Skin epidermis (tissue), 12 donors: ENCODE results near the gene SENP3.

Source experiments
- H3K27ac ChIP-seq, 21 experiments: fragments of 200-600 bp; sonication (generic) in 11 of 21; one replicate each; pipeline ENCODE4 v1.5.0; 2020; ENCODE audit warnings: mild to moderate bottlenecking in 3 of 21, inconsistent platforms in 2 of 21, moderate library complexity in 2 of 21
- H3K4me3 ChIP-seq, 7 experiments: fragments of 200-600 bp; sonication (generic) in 2 of 7; one replicate each; pipeline ENCODE4 v1.5.0; 2020; ENCODE audit warnings: inconsistent platforms in 2 of 7, mild to moderate bottlenecking in 2 of 7, moderate library complexity in 1 of 7

Gene SENP3

GRCh38 chr17:7573324-7574080 lies 11.8 kb downstream of the SENP3 start:
- Histone ChIP-seq H3K27ac (peak overlapping the region; percentile 91 to 100 (median 98)), H3K4me3 (peak overlapping the region; percentile 70 to 98 (median 81))

GRCh38 chr17:7574176-7574953 lies 12.6 kb downstream of the SENP3 start:
- H3K4me3 ChIP-seq: peak overlapping the region; percentile 70 to 98 (median 81)

GRCh38 chr17:7575481-7575883 lies 13.8 kb downstream of the SENP3 start:
- Histone ChIP-seq H3K4me3 (peak overlapping the region in 2 of 7 experiments; percentile 97 to 98), H3K27ac (peak overlapping the region in 4 of 21 experiments; percentile 40 to 100 (median 99))

More at GRCh38 chr17:7574176-7574953, 12.6 kb downstream of the SENP3 start:
- H3K27ac ChIP-seq: peak overlapping the region in 19 of 21 experiments; percentile 93 to 100 (median 98)

GRCh38 chr17:7575959-7576358 lies 14.2 kb downstream of the SENP3 start:
- Histone ChIP-seq H3K4me3 (peak overlapping the region in 2 of 7 experiments; percentile 1 to 97), H3K27ac (no peak overlapping the region)

- Histone ChIP-seq H3K27ac (peak overlapping the region in 1 of 21 experiments; percentile 1), H3K4me3 (peak overlapping the region in 1 of 7 experiments; percentile 1)
Observed at GRCh38 chr17:7576432-7576937, 14.8 kb downstream of the SENP3 start.

DNA sequence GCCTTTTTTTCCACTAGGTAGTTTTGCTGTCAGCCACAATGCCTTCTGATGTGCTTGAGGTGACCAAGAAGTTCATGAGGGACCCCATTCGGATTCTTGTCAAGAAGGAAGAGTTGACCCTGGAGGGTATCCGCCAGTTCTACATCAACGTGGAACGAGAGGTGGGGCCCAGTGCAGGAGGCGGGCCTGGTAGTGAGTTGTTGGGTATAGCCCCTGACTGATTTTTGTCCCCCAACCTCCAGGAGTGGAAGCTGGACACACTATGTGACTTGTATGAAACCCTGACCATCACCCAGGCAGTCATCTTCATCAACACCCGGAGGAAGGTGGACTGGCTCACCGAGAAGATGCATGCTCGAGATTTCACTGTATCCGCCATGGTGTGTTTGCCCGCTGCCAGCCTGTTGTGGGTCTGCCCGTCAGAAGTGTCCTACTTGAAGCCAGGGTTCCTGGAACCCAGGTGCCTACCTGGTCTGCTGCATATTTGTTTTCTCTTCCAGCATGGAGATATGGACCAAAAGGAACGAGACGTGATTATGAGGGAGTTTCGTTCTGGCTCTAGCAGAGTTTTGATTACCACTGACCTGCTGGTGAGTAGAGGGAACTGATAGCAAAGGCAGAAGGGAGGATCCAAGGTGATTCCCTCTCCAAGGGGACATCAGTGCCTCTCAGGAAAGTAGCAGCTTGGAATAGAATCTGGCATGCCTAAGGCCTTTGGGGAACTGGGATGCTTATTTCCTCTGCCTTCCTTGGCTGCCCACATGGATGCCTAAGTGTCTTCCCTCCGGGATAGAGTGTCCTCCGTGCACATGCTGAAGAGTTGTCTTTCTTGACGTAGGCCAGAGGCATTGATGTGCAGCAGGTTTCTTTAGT lies 15.8 kb downstream of the SENP3 start:
- peak overlapping the region in 3 of 21 experiments; percentile 1 to 27 (median 1) for H3K27ac ChIP-seq
- H3K4me3 ChIP-seq: no peak overlapping the region

GRCh38 chr17:7579001-7579833 lies 17.5 kb downstream of the SENP3 start, which contains the start of gene CD68:
TSS of gene CD68 (plus strand) at chr17:7579638. CDS start at chr17:7579678, 40 bp downstream.
- peak within 1 kb of the TSS; percentile 43 to 99 (median 92) for H3K27ac ChIP-seq
- H3K4me3 ChIP-seq: peak within 1 kb of the TSS; percentile 4 to 57 (median 16)

DNA sequence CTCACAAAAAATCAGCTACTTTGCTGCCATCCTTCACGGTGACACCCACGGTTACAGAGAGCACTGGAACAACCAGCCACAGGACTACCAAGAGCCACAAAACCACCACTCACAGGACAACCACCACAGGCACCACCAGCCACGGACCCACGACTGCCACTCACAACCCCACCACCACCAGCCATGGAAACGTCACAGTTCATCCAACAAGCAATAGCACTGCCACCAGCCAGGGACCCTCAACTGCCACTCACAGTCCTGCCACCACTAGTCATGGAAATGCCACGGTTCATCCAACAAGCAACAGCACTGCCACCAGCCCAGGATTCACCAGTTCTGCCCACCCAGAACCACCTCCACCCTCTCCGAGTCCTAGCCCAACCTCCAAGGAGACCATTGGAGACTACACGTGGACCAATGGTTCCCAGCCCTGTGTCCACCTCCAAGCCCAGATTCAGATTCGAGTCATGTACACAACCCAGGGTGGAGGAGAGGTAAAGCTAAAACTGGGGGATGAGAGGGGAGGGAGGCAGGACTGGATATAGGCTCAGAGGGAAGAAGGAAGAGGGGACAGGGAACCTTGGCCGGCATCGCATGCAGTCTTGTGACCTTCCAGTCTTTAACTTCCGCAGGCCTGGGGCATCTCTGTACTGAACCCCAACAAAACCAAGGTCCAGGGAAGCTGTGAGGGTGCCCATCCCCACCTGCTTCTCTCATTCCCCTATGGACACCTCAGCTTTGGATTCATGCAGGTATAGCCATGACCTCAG lies 18.3 kb downstream of the SENP3 start:
- Histone ChIP-seq H3K27ac (peak overlapping the region; percentile 43 to 99 (median 92)), H3K4me3 (peak overlapping the region; percentile 4 to 57 (median 16))

DNA sequence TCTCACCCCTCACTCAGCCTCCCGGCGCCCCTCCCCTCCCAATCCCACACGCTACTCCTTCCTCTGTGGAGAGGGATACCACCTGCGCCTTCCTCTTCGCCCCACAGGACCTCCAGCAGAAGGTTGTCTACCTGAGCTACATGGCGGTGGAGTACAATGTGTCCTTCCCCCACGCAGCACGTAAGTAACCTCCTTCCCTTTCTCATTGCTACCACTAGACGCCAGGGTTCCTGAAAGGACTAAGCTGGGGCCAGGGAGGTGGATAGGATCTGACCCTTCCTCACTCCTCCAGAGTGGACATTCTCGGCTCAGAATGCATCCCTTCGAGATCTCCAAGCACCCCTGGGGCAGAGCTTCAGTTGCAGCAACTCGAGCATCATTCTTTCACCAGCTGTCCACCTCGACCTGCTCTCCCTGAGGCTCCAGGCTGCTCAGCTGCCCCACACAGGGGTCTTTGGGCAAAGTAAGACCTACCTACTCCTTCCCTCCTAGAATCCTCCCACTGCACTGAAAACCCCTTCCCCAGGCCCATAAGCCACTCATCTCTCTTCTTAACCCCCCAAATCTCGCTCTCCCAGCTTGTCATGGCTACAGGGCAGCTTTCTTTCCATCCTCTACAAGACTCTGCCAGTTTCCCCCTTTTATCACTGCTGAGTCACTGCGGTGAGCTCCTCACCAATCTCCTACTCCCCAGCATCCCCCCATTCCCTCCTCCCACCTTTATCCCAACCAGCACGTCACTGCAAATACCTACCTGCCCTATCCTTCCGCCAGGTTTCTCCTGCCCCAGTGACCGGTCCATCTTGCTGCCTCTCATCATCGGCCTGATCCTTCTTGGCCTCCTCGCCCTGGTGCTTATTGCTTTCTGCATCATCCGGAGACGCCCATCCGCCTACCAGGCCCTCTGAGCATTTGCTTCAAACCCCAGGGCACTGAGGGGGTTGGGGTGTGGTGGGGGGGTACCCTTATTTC lies 19.2 kb downstream of the SENP3 start:
- peak overlapping the region; percentile 4 to 57 (median 18) for H3K4me3 ChIP-seq
- peak overlapping the region in 20 of 21 experiments; percentile 16 to 99 (median 92) for H3K27ac ChIP-seq

DNA sequence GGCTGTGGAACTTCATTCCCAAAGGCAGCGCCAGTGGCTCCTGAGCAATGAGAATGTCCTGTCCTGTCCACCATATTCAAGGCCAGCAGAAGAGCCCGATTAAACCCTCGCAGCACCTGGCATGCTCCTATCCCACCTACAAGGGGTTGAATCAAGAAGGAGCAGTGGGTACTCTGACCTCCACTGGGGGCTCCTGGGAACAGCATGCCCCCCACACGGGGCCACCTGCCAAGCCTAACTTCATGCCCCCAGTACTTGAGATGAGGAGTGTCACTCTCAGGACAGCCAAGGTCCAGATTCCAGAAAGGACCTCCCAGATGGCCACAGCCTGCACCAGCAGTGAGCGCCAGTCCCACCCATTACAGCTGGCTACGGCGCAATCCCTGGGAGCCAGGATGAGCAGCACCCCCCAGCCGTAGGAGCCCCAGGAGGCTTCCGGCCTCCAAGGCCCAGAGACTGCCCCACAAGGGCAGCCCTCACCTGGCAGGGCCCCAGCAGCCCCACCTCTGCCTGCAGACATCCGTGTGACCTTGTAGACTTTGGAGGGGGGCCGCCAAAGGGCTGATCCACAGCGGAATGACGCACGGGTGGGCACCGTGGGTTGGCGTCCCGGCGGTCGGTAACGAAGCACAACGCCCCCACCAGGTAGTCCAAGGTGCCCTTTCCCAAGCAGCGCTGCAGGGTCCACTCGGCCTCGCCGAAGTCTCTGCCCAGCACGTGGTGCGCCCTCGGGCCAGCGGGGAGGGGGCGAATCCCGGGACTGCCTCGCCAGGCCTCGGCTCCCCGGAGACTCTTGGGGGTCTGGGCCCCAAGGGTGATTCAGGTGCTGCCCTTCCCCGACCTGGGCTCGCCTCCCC lies 20.9 kb downstream of the SENP3 start:
- Histone ChIP-seq H3K4me3 (peak overlapping the region; percentile 32 to 57 (median 46)), H3K27ac (peak overlapping the region; percentile 68 to 99 (median 93))

GRCh38 chr17:7583253-7584109 lies 21.8 kb downstream of the SENP3 start, which contains the start of gene MPDU1:
TSS of gene MPDU1 (plus strand) at chr17:7583852. CDS start at chr17:7583863, 11 bp downstream.
- H3K27ac ChIP-seq: peak within 1 kb of the TSS; percentile 68 to 99 (median 93)

GRCh38 chr17:7586673-7587419 lies 25.1 kb downstream of the SENP3 start:
- peak overlapping the region in 18 of 21 experiments; percentile 26 to 92 (median 83) for H3K27ac ChIP-seq
- peak overlapping the region in 2 of 7 experiments; percentile 50 to 60 for H3K4me3 ChIP-seq

More at GRCh38 chr17:7583253-7584109, 21.8 kb downstream of the SENP3 start, which contains the start of gene MPDU1:
- peak within 1 kb of the TSS; percentile 32 to 57 (median 46) for H3K4me3 ChIP-seq

DNA sequence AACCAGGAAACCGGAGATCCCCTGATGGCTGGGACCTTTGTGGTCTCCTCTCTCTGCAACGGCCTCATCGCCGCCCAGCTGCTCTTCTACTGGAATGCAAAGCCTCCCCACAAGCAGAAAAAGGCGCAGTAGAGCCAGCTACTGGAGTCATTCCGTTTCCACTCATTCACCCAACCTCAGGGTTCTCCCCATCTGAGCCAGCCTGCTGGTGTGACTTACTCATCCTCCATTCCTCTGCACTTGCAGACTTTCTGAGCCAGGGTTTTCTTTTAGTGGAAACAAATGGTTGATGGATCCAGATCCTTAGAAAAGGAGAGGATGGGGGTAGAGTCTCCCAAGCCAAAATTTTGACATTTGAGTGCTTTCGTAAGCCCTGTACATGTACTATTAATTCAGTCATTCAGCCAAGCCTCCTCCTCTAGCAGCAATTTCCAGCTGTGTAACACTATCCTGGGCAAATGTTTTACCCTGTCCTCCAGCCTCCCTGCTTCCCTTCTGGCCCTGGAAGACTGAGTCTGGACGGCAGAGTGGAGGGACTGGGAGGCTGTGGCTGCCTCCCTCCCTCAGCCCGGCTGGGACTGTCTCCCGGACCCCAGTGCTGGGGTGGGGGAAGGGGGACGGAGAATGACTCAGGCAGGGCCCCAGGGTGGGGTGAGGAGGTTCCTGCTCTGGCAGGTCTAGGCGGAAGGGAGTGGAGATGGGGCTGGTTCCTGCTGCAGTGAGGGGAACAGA lies 25.9 kb downstream of the SENP3 start:
- peak overlapping the region in 20 of 21 experiments; percentile 28 to 92 (median 84) for H3K27ac ChIP-seq
- peak overlapping the region in 6 of 7 experiments; percentile 30 to 60 (median 48) for H3K4me3 ChIP-seq
